Naive B cell (primary cell): ENCODE measurements around the gene CD300LB. TPM values are rescaled to one million over a fixed set of nuclear protein-coding genes. Genes with fewer than 3 reads are reported as not detected.

Experiments used
- ATAC-seq, 2 donors: fragments of 150-1000 bp; cut with Tn5 transposase; 2 replicates each; pipeline ENCODE4 v1.10.0; 2021; ENCODE audit warnings: low read depth in 2 of 2, mild to moderate bottlenecking in 2 of 2, moderate library complexity in 2 of 2
- DNase-seq: peaks from one replicate; pipeline ENCODE4 v3.0.0; 2022
- H3K27ac Mint-ChIP-seq, 6 donors: one replicate each; pipeline ENCODE4 v1.8.0; 2020 to 2022; ENCODE audit warnings: mild to moderate bottlenecking in 6 of 6, mixed read lengths in 6 of 6, moderate library complexity in 5 of 6, inconsistent platforms in 2 of 6
- H3K27me3 Mint-ChIP-seq, 3 donors: one replicate each; pipeline ENCODE4 v1.8.0; 2021 to 2022; ENCODE audit warnings: mixed read lengths in 3 of 3, mild to moderate bottlenecking in 1 of 3
- H3K36me3 Mint-ChIP-seq, 2 donors: one replicate each; pipeline ENCODE4 v1.8.0; 2020 to 2022; ENCODE audit warnings: mixed read lengths in 2 of 2, inconsistent platforms in 1 of 2, mild to moderate bottlenecking in 1 of 2
- H3K4me1 Mint-ChIP-seq, 3 donors: one replicate each; pipeline ENCODE4 v1.8.0; 2020 to 2022; ENCODE audit warnings: mixed read lengths in 3 of 3, inconsistent platforms in 1 of 3, mild to moderate bottlenecking in 1 of 3, moderate library complexity in 1 of 3
- H3K4me3 Mint-ChIP-seq, 8 donors: one replicate each; pipeline ENCODE4 v1.8.0; 2020 to 2022; ENCODE audit warnings: mild to moderate bottlenecking in 8 of 8, mixed read lengths in 8 of 8, moderate library complexity in 8 of 8, inconsistent platforms in 2 of 8
- H3K9me3 Mint-ChIP-seq, 7 donors: one replicate each; pipeline ENCODE4 v1.8.0; 2020 to 2022; ENCODE audit warnings: mixed read lengths in 7 of 7, mild to moderate bottlenecking in 5 of 7, inconsistent platforms in 2 of 7, moderate library complexity in 1 of 7
- polyA plus RNA-seq, 6 donors: library from polyadenylated mRNA; unstranded; fragments of 300-500 nt; fragmentation: Illumina TruSeq; gene quantifications; one replicate each; pipeline ENCODE4 v1.2.3, GENCODE V29; 2021; ENCODE audit warnings: low read depth in 6 of 6

The CD300LB gene
- polyA plus RNA-seq, 6 donors from 2014 or later, result 0.14 to 0.60 (median 0.24) TPM; not detected in 3

DNA sequence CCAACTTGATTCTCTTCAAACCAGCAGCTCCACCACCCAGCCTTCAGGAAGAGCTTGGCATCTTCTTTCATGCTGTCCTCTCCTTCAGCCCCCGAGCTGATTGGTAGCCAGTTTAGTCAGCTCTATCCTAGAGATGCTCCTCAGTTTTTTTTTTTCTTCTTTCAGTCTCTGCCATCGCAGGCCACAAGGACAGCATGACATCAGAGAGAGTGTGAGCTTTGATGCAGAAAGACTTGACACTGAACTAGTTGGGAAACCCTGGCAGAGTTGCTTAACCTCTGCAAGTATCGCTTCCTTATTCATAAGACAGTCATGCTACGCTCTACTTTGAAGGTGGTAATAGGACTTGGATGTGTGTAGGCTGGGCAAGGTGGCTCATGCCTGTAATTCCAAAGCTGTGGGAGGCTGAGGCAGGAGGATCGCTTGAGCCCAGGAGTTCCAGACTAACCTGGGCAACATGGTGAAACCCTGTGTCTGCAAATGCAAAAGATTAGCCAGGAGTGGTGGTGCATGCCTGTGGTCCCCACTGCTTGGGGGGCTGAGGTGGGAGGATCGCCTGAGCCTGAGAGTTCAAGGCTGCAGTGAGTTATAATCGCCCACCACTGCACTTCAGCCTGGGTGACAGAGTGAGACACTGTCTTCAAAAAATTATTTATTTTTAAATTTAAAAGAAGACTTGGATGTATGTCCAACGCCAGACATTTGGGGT lies 2.6 kb downstream of the CD300LB start:
- H3K4me1 Mint-ChIP-seq, result peaks cover 30 to 41% (median 39%) of the 10 kb centered on the region in 3 donors
- H3K36me3 Mint-ChIP-seq, result no peaks in the 10 kb centered on the region
- peak; percentile 51 for DNase-seq
- H3K27ac Mint-ChIP-seq, result peak overlapping the region in 5 of 6 donors; percentile 24 to 92 (median 81)
- peak overlapping the region in 1 of 8 donors; percentile 26 for H3K4me3 Mint-ChIP-seq
- H3K9me3 Mint-ChIP-seq, result no peaks in the 10 kb centered on the region
- peak; percentile 93 for ATAC-seq
- peaks cover 16 to 39% (median 25%) of the 10 kb centered on the region in 3 donors for H3K27me3 Mint-ChIP-seq

GRCh38 chr17:74527756-74528155 lies 3.5 kb downstream of the CD300LB start:
- Mint-ChIP-seq H3K27me3 (peaks cover 10 to 48% (median 24%) of the 10 kb centered on the region in 3 donors), H3K27ac (peak overlapping the region in 1 of 6 donors; percentile 37), H3K4me3 (no peak overlapping the region), H3K9me3 (peaks cover 0 to 3% (median 0%) of the 10 kb centered on the region in 7 donors), H3K4me1 (peaks cover 26 to 34% (median 32%) of the 10 kb centered on the region in 3 donors), H3K36me3 (peaks cover 0 to 5% of the 10 kb centered on the region in 2 donors)
- DNase-seq, result no peak
- no peak for ATAC-seq

DNA sequence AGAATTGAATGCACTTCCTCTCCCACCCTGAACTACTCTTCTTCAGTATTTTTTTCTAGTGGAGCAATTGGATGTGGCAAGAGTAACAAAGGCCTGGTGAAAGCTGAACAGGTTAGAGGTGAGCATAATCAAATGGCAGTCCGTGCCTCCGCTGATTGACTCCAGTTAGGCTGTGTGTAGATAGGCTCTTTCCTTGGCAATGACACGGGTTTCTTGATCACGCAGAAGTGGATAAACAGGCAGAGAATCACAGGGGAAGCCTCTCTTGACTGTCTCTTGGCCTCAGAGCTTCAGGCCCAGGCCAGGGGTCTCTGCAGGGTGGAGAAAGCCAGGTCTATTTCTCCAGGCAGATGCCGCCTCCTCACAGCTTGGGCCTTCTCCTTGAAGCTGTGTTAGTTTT lies 4.2 kb downstream of the CD300LB start:
- H3K4me1 Mint-ChIP-seq, result peaks cover 22 to 30% (median 25%) of the 10 kb centered on the region in 3 donors
- H3K36me3 Mint-ChIP-seq, result peaks cover 0 to 5% of the 10 kb centered on the region in 2 donors
- H3K27ac Mint-ChIP-seq, result peak overlapping the region in 2 of 6 donors; percentile 54 to 63

DNA sequence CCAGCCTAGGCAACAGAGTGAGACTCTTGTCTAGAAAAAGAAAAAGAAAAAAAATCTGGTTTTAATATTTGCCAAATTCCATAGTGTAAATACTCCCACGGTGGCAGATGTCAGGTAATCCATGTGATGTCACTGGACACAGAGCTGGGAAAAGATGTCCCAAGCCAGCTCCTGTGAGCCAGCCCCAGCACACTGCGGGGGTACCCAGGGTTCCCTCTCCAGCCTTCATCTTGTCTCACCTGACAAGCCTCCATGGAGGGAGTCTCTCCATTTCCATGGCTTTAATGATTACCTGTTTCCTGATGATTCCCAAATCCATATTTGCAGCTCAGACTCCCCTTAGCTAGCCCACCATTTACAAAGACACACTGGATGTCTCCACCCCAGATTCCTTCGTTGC lies 4.6 kb downstream of the CD300LB start:
- H3K36me3 Mint-ChIP-seq, result peaks cover 0 to 5% of the 10 kb centered on the region in 2 donors
- peaks cover 0 to 3% (median 0%) of the 10 kb centered on the region in 7 donors for H3K9me3 Mint-ChIP-seq
- H3K4me3 Mint-ChIP-seq, result no peak overlapping the region
- DNase-seq (no peak), ATAC-seq (no peak)
- H3K27ac Mint-ChIP-seq, result peak overlapping the region in 2 of 6 donors; percentile 54 to 63
- peaks cover 18 to 28% (median 24%) of the 10 kb centered on the region in 3 donors for H3K4me1 Mint-ChIP-seq
- peaks cover 10 to 47% (median 24%) of the 10 kb centered on the region in 3 donors for H3K27me3 Mint-ChIP-seq

More for the DNA sequence above, 4.2 kb downstream of the CD300LB start:
- DNase-seq (no peak), ATAC-seq (no peak)
- H3K9me3 Mint-ChIP-seq, result peaks cover 0 to 3% (median 0%) of the 10 kb centered on the region in 7 donors
- peaks cover 10 to 50% (median 24%) of the 10 kb centered on the region in 3 donors for H3K27me3 Mint-ChIP-seq
- H3K4me3 Mint-ChIP-seq, result no peak overlapping the region

- Mint-ChIP-seq H3K4me1 (peaks cover 13 to 27% (median 25%) of the 10 kb centered on the region in 3 donors), H3K36me3 (peaks cover 0 to 5% of the 10 kb centered on the region in 2 donors), H3K9me3 (peaks cover 0 to 3% (median 0%) of the 10 kb centered on the region in 7 donors), H3K27ac (peak overlapping the region in 1 of 6 donors; percentile 62), H3K27me3 (peaks cover 12 to 52% (median 24%) of the 10 kb centered on the region in 3 donors), H3K4me3 (no peak overlapping the region)
- ATAC-seq (no peak), DNase-seq (no peak)
These were observed 5.4 kb downstream of the CD300LB start for GRCh38 chr17:74525781-74526288.

DNA sequence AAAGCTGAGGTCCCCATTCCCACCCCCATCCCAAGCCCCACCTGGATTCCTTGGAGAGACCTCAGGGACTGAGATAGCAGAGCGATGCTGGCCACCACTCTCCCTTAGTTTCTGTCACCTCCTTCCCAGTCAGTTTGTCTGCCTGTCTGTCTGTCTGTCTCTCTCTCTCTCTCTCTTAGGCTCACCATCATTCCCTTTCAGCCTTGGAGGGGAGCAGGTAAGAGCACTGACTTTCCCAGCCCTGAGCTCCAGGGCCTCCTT lies 5.9 kb downstream of the CD300LB start:
- Mint-ChIP-seq H3K27me3 (peaks cover 13 to 50% (median 22%) of the 10 kb centered on the region in 3 donors), H3K4me3 (no peak overlapping the region), H3K27ac (peak overlapping the region in 1 of 6 donors; percentile 62), H3K4me1 (peaks cover 12 to 31% (median 29%) of the 10 kb centered on the region in 3 donors), H3K9me3 (peaks cover 0 to 3% (median 0%) of the 10 kb centered on the region in 7 donors), H3K36me3 (peaks cover 0 to 5% of the 10 kb centered on the region in 2 donors)
- no peak for ATAC-seq
- no peak for DNase-seq

GRCh38 chr17:74524653-74525464 lies 6.4 kb downstream of the CD300LB start:
- DNase-seq, result no peak
- ATAC-seq, result no peak
- H3K27me3 Mint-ChIP-seq, result peaks cover 13 to 45% (median 18%) of the 10 kb centered on the region in 3 donors
- peaks cover 9 to 37% (median 35%) of the 10 kb centered on the region in 3 donors for H3K4me1 Mint-ChIP-seq
- H3K4me3 Mint-ChIP-seq, result no peak overlapping the region
- H3K36me3 Mint-ChIP-seq, result peaks cover 0 to 5% of the 10 kb centered on the region in 2 donors
- H3K27ac Mint-ChIP-seq, result peak overlapping the region in 1 of 6 donors; percentile 86
- H3K9me3 Mint-ChIP-seq, result peaks cover 0 to 3% (median 0%) of the 10 kb centered on the region in 7 donors

DNA sequence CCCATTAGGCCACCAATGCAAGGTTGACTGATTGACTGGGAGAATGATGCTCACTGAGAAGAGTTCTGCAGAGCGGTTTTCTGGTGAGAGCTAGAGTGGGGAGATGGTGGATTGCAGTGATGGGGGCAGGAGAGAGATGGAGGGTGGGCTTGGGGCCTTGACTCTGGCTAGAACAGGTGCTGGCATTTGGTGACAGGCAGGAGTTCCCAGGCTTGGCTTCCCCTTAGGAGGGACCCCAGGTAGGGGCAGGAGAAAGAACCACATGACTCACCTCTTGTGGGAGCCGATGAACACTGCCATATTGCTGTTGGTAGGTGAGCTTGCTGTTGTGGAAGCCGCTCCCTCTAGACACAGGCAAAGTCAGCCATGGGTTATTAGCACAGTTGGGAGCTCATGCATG lies 8.0 kb downstream of the CD300LB start:
- no peak for DNase-seq
- Mint-ChIP-seq H3K27ac (no peak overlapping the region), H3K4me1 (peaks cover 4 to 30% (median 24%) of the 10 kb centered on the region in 3 donors), H3K36me3 (peaks cover 0 to 5% of the 10 kb centered on the region in 2 donors), H3K9me3 (peaks cover 0 to 12% (median 6%) of the 10 kb centered on the region in 7 donors), H3K4me3 (no peak overlapping the region), H3K27me3 (peaks cover 8 to 45% (median 18%) of the 10 kb centered on the region in 3 donors)
- no peak for ATAC-seq

GRCh38 chr17:74522381-74523105 lies 8.7 kb downstream of the CD300LB start:
- Mint-ChIP-seq H3K27me3 (peaks cover 8 to 45% (median 18%) of the 10 kb centered on the region in 3 donors), H3K27ac (peak overlapping the region in 1 of 6 donors; percentile 66), H3K36me3 (peaks cover 0 to 5% of the 10 kb centered on the region in 2 donors), H3K4me1 (peaks cover 3 to 28% (median 22%) of the 10 kb centered on the region in 3 donors), H3K9me3 (peaks cover 0 to 18% (median 11%) of the 10 kb centered on the region in 7 donors), H3K4me3 (no peak overlapping the region)
- no peak for DNase-seq
- ATAC-seq, result no peak

- DNase-seq, result no peak
- Mint-ChIP-seq H3K4me1 (peaks cover 3 to 26% (median 22%) of the 10 kb centered on the region in 3 donors), H3K9me3 (peaks cover 0 to 18% (median 11%) of the 10 kb centered on the region in 7 donors), H3K27me3 (peaks cover 8 to 45% (median 21%) of the 10 kb centered on the region in 3 donors), H3K36me3 (peaks cover 0 to 5% of the 10 kb centered on the region in 2 donors), H3K27ac (peak overlapping the region in 3 of 6 donors; percentile 56 to 72 (median 66)), H3K4me3 (peak overlapping the region in 4 of 8 donors; percentile 8 to 64 (median 55))
- ATAC-seq, result no peak
These were observed 9.5 kb downstream of the CD300LB start for GRCh38 chr17:74521701-74522201.

DNA sequence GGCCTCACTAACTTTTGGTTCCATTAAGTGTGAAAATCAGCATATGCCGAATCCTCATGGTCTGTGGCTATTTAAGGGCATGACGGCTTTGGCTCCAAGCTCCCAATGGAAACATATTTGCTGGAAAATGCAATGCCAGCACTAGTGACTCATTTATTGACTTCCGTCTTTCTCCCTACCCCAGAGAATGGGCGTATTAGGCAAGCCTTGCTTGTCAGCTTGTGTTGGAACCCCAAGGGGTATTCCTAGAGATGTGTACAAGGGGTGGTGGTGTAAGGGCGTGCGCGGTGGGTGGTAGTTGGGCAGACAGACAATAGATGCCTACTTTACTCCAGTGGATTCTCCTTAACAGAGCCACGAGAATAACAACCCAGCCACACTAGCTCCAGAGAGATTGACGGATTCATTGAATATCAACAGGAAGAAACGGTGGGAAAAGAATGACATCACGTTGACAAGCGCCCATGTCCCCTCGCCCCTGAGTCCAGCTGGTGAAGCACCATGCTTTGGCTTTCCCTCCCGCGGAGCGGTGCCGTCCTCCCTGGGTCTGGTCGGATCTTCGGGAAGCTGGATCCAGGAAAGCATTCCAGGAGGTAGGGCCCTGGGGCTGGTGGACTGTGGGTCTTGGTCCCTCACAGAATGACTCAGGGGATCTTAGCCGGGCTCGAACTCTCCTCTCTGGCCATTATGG lies 10.3 kb downstream of the CD300LB start:
- H3K36me3 Mint-ChIP-seq, result peaks cover 0 to 5% of the 10 kb centered on the region in 2 donors
- peaks cover 3 to 26% (median 22%) of the 10 kb centered on the region in 3 donors for H3K4me1 Mint-ChIP-seq
- DNase-seq (no peak), ATAC-seq (no peak)
- H3K27me3 Mint-ChIP-seq, result peaks cover 8 to 45% (median 28%) of the 10 kb centered on the region in 3 donors
- peak overlapping the region in 2 of 8 donors; percentile 49 to 61 for H3K4me3 Mint-ChIP-seq
- peak overlapping the region in 3 of 6 donors; percentile 5 to 56 (median 56) for H3K27ac Mint-ChIP-seq
- H3K9me3 Mint-ChIP-seq, result peaks cover 0 to 18% (median 11%) of the 10 kb centered on the region in 7 donors

DNA sequence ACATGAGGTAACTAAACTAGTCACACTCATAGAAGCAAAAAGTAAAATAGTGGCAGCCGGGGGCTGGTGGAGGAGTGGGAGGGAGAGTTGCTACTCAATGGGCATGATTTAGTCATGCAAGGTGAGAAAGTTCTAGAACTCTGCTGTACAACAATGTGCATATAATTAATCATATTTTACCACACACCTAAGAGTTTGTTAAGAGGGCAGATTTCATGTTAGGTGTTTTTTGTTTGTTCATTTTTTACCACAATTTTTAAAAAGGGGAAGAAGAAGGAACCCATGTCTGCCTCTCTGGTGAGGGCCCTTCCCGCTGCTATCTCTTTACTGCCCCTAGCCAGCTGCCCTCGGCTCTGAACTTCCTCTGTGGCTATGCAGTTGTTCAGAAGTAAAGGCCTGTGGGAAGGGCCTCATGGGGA lies 11.2 kb downstream of the CD300LB start:
- Mint-ChIP-seq H3K27ac (peak overlapping the region in 2 of 6 donors; percentile 24 to 88), H3K4me1 (peaks cover 3 to 26% (median 22%) of the 10 kb centered on the region in 3 donors), H3K9me3 (peaks cover 3 to 18% (median 11%) of the 10 kb centered on the region in 7 donors), H3K4me3 (peak overlapping the region in 1 of 8 donors; percentile 51), H3K27me3 (peaks cover 3 to 36% (median 22%) of the 10 kb centered on the region in 3 donors), H3K36me3 (peaks cover 0 to 5% of the 10 kb centered on the region in 2 donors)
- DNase-seq (no peak), ATAC-seq (peak; percentile 74 to 89)
